GM21515 (cell line): Measurements from ENCODE around the gene CCDC33.

Source experiments
- ATAC-seq: cut with Tn5 transposase; IDR thresholded peaks from one replicate; pipeline ENCODE4 v1.9.1; 2021; ENCODE audit not compliant: unreplicated experiment

The CCDC33 gene

GRCh38 chr15:74235962-74236361, at the start of gene CCDC33:
TSS of gene CCDC33 (plus strand) at chr15:74236326. CDS start at chr15:74236720, 394 bp downstream.
- ATAC-seq = no peak

- ATAC-seq = no peak
Observed at GRCh38 chr15:74188216-74188615, 47.9 kb upstream of the CCDC33 start.

- ATAC-seq = no peak
Observed at GRCh38 chr15:74191798-74192197, 44.3 kb upstream of the CCDC33 start.

- ATAC-seq = no peak
Observed at GRCh38 chr15:74192751-74193150, 43.4 kb upstream of the CCDC33 start.

- ATAC-seq = no peak
Observed at GRCh38 chr15:74193299-74193718, 42.8 kb upstream of the CCDC33 start.

GRCh38 chr15:74193905-74194304, 42.2 kb upstream of the CCDC33 start:
- ATAC-seq = no peak

GRCh38 chr15:74194572-74195559, 41.3 kb upstream of the CCDC33 start:
- no peak for ATAC-seq

DNA sequence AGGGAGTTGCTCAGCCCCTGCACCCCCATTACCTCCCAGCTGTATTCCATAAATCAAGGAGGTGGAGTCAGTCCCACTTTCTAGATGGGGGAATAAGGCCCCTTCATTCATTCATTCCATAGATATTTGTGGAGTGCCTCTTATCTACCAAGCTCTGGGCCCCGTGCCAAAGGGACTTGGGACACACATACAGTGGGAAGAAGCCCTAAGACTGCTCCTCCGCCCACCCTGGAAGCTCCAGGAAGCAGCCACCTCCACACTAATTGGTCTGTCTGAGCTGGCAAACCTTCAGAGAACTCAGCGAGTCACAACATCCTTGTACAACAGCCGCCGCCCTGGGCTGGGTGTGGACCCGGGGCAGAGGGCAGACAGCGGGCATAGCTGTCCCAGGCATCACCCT, 40.0 kb upstream of the CCDC33 start:
- ATAC-seq = no peak

GRCh38 chr15:74197176-74197965, 38.8 kb upstream of the CCDC33 start:
- ATAC-seq = no peak

GRCh38 chr15:74199297-74199652, 36.9 kb upstream of the CCDC33 start:
- no peak for ATAC-seq

DNA sequence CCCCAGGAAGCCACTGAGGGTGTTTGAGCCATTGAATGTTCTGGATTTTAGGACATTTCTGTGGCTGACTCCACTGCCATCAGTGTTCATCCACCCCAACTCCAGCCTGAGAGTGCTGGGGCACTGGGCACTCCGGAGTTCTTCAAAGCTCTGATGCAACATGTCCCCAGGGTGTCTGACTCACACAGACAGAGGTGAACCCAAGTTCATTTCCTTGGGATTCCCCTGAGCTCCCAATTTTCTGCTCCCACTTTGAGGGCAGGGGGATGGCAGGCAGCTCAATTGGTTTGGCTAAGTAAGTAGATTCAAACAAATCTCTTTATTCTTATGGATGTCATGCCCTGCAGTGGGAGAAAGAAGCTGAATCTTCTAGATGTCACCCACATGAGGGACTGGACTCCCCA, 35.7 kb upstream of the CCDC33 start:
- ATAC-seq = no peak

DNA sequence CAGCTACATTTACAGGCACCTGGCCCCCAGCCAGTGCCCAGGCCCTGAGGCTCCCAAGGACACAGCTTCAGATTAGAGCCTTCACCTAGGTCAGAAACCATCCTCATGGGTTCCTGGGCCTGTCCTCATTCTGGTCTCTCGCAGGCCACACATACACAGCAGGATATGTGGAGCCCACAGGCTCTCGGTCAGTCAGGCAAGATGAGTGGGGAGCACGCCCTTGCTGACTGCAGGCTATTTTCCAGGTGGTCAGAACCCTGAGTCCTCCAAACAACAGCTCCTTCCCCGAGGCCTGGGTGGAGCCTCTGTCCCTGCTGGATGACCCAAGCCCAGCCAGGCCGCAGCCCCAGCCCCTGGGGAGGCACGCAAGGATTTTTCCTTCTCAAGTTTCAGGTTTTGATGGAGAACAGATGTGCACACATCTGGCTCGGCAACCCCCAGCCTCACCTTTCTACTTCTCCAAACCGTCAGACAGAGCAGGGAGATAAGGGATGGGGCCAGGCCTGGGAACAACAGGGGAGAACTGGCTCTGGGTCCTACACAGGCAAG, 35.2 kb upstream of the CCDC33 start:
- ATAC-seq = no peak

- ATAC-seq = no peak
Observed at GRCh38 chr15:74201710-74202420, 34.3 kb upstream of the CCDC33 start.

GRCh38 chr15:74202452-74203401, 33.4 kb upstream of the CCDC33 start, which contains the start of gene STRA6:
TSS of gene STRA6 (minus strand) at chr15:74202787. CDS start at chr15:74202267, 520 bp downstream.
- ATAC-seq = no peak

- ATAC-seq = no peak
Observed at GRCh38 chr15:74203914-74204431, 32.2 kb upstream of the CCDC33 start.

DNA sequence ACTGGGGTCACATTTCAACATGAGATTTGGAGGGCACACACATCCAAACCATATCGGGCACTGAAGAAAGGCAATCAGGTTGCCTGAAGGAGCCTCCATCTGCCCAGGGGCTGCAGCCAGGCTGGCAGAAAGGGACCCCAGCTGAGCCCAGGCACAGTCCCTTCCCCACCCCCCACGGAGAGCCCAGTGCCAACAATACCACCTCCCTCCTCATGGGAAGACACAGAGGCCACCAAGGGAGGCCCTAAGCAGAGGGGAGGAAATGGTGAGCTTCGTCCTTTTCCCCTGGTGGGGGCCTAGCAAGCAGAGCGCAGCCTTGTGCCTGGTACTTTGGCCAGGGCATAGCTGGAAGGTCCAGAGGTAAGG, 30.6 kb upstream of the CCDC33 start:
- no peak for ATAC-seq

GRCh38 chr15:74206801-74207281, 29.3 kb upstream of the CCDC33 start:
- no peak for ATAC-seq

DNA sequence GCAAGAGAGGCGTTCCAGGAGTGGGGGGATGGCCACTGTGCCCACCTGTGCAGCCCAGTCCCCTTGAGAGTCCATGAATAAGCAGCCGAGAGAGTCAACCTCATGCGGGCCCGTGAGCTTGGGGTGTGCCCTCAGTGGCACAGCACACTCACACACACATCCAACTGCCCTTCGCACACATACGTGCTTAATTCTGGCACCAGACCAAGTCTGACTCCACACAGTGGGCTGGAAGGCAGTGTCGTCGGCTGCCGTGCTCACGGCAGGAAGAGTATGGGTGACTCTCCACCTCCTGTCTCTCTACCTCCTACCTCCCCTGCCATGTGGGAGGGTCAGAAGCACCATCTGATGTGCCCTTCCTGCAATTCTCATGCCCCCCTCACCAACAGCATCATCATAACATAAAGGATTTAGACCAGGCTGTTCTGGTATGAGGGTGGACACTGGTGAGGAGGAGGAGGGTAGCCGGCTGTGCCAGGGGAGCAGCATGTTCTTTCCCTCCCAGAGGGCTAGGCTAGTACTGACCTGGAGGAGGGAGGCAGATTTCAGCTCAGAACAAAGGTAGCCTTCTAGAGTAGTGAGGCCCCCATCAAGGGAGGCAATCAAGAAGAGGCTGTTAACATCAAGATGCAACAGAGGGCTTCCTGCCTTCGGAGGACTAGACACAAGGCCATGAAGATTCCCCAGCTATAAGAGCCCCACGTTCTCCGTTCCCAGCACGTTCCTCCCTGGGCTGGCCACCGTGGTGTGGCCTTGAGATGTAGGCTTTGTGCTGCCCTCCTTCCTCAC, 28.3 kb upstream of the CCDC33 start:
- ATAC-seq = no peak

- no peak for ATAC-seq
Observed at GRCh38 chr15:74208496-74208895, 27.6 kb upstream of the CCDC33 start.
